Stimulated activated CD8-positive, alpha-beta memory T cell treated with anti-CD3 and anti-CD28 coated beads, Interleukin-12 subunit alpha, Interleukin-12 subunit beta, amount 100 ng/mL, for 4 hours (primary cell): ENCODE measurements around the gene CPSF4.
"Not testable (repeated sequence)": the region's sequence is repeated elsewhere in the genome, so short reads cannot be mapped to it uniquely, and the experiment has no call there.

Experiments used
- DNase-seq: peaks from one replicate; pipeline ENCODE4 v3.0.0-alpha.2; 2020; ENCODE audit warnings: low read depth

Gene CPSF4

DNA sequence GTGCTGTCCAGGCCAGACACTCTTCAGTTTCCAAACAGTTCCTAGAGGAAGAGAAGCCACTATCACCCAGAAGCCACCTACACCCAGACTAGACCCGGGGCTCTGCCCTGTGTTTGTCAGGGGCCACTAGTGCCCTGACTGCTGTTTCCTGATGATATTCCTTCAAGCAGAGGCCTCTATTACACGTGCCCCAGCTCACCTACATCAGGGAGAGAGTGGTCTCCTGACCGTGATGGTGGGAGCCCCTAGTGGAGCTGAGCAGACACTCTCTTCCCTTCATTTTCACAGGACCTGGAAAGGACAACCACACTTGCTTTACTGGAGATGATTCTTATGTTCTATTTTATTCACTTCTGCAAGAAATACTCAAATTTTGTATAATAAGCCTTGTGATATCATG, 52.1 kb downstream of the CPSF4 start:
- DNase-seq, result no peak

DNA sequence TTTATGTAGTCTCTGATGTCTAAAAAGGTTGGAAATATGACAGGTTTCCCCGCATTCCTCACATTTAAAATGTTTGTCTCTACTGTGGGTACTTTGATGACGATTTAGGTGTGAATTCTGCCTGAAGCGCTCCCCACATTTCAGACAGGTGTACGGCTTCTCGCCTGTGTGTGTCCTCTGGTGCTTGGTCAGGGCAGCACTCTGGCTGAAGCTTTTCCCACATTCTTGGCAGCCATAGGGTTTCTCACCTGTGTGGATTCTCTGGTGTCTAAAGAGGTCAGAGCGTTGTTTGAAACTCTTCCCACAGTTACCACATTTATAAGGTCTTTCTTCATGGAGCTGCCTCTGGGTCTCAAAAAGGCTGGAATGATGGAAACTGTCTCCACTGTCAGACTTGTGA, 55.1 kb downstream of the CPSF4 start:
- DNase-seq, result no peak

DNA sequence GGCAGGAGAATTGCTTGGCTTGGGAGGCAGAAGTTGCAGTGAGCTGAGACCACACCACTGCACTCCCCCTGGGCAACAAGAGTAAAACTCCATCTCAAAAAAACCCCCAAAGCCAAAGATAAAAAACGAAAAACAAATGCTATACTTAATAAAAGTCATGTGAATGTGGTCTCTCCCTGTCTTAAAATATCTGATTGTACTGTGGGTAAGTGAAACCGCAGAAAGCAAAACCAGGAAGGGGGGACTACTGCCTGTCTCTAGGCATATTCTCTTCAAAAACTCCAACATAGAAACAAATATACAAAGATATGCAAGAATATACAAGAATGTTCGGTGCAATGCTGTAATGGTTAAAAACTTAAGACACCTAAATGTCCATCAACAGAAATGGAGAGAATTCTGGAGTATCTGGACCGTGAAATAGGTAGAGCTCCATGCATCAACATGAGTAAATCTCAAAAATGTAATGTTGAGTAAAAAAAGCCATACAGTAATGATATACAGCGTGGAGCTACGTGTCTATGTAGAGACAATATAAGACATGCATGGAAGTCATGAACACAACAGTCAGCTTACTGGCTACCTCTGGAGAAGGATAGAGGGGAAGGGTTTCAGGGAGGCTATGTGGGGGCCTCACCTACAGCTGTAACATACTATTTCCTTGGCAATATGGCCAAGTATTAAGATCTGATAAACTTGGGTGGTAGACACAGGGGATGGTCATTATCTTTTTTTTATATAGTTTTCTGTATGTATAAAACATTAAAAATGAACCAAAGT, 59.2 kb downstream of the CPSF4 start:
- no peak for DNase-seq

DNA sequence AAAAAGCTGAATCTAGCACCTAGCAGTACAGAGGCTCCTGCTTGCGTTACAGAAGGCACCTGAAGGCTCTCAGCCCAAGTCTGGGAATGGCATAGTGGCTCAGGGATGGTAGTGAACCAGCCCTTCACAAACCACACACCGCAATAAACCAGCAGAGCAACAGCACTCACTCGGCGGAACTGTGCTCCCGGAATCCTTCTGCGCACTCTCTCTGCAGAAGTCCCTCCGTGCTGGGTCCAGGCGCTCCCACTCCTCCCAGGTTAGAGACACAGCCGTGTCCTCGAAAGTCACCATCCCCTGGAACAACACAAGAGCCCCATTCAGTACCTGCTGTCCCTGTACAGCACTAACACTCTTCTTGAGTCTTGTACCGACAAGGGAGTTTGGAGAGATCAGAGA, 59.8 kb downstream of the CPSF4 start:
- no peak for DNase-seq

DNA sequence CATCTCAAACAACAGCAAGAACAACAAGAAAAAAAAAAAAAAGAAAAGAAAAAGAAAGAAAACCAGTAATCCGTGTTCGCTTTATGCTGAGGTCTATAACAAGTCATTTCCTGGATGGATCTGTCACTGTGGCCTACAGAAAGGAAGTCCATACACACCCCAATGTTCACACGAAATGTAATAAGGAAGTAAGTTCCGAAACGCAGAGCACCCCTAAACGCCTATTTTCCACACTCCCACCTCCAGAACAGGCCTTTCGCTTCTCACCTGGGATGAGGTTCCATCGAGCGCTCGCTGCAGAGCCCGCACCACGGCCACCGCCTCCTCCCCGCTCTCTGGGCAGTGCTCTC, 60.6 kb downstream of the CPSF4 start:
- no peak for DNase-seq

DNA sequence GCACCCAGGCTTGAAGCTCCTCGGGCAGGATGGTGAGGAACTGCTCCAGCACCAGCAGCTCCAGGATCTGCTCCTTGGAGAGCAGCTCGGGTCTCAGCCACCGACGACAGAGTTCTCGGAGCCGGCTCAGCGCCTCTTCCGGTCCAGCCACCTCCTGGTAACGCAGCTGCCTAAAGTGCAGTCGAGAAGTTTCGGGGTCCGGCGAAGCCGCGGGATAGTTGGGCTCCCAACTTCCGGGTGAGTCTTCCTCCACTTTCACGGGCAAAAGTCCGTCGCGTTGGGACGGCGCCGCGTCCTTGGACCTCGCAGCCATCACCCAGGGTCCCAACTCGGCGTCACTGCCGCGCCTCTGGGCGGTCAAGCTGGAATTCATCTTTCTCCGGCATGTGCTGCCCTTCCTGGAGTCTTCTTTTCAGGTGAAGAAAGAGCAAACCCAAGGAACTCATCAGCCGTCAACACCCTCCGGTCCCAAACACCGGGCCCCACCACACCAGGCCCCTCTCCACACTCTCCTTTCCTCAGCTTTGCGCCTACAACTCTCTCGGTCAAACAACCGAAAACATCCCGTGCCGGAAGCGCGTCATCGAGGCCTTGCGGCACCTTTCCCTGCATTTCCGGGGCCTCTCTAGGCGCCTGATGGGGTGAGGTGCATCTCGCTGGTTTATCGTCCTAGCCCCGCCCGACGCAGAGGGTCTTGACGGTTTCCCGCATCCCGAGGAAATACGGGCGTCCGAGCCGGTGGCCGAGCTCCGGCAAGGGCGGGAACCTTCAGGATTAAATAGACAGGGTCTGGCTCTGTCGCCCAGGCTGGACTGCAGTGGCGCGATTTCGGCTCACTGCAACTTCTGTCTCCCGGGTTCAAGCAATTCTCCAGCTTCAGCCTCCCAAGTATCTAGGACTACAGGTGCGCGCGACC, 61.2 kb downstream of the CPSF4 start, which contains the start of gene ZNF394:
Gene ZNF394 (minus strand): TSS at position 561 of the 916 bp plus-strand sequence. CDS start 188 bp downstream, at position 373.
- peak; percentile 75 for DNase-seq

DNA sequence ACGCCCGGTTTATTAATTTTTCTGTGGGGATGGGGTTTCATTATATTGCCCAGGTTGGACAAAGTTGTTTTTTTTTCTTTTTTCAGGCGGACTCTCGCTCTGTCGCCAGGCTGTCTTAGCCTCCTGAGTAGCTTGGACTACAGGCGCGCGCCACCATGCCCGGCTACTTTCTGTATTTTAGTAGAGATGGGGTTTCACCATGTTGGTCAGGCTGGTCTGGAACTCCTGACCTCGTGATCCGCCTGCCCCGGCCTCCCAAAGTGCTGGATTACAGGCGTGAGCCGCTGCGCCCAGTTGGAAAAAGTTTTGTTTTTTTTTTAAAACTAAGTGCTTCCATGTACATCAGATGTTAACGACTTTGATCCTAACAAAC, 61.9 kb downstream of the CPSF4 start:
- DNase-seq, result no peak

DNA sequence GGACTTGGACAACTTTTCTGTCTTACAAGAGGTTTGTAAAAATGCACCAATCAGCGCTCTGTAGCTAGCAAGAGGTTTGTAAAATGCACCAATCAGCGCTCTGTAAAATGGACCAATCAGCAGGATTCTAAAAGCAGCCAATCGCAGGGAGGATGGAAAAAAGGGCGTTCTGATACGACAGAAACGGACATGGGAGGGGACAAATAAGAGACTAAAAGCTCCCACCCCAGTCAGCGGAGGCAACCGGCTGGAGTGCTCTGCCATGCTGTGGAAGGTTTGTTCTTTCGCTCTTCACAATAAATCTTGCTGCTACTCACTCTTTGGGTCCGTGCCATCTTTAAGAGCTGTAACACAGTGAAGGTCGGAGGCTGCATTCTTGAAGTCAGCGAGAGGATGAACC, 62.5 kb downstream of the CPSF4 start:
- not testable (repeated sequence) for DNase-seq

DNA sequence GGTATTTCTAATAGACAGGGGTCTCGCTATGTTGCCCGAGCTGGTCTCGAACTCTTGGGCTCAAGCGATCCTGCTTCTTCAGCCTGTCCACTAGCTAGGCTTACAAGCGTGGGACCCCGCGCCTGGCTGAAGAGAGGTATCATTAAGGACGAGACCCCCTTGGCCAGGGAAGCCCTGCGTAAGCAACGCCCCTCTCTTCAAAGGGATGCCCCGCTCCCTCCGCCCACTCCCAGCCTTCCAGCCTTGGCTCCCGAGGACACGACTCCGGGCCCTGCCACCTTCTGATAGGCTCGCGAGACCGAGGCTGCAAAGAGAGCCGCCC, 65.5 kb downstream of the CPSF4 start:
- DNase-seq, result no peak

DNA sequence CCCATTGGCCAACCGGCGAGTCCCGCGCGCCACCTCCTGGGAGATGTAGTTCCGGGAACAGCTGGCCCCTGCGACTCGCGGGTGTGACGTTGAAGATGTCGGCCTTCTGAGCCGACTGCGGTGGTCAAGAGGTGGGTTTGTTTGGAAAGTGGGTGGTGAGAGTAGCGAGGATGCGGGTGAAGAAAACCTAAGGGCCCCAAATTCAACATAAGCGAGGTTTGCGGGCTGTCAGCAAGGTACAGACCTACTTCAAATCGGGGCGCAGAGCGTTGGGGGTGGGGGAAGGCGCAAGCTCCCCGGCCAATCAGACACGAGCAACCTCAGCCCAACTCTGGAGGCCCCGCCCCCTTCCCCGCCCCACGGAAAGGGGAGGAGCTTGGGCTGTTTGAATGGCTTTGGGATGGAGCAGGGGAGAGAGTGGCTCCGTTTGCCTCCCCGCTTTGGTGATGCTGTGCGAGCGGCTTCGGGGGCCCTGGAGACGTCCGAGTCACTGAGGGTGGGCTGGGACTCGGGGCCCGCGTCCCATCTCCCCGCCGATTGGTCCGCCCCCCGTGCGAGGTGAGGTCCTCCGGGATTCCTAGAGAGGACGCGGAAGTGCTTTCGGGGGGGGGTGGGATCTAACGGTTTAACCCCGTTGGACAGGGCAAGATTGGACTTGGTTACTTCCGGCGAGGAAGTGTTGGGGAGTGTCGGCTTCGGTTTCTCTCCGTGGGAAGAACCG, 66.0 kb downstream of the CPSF4 start, which contains the start of gene ZKSCAN5:
Gene ZKSCAN5 (plus strand): TSS at position 60 of the 721 bp plus-strand sequence. CDS start 1,383 bp downstream, outside the sequence.
- DNase-seq, result peak; percentile 94

DNA sequence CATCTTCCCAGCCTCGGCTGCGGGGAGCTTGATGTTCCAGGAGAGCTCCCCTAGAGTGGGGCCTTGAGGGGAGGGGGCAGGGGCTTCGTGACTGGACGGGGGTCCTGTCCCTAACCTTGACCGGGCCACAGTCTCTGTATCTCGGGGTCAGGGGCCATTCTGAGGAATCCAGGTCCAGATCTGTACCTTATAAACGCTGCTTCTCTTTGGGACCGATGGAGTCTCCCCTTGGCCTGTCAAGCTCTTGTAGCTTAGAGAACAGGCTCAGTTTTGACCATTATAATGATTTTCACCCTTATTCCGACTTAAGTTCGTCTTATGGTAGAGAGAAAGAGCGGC, 66.5 kb downstream of the CPSF4 start:
- no peak for DNase-seq
